NOMO-1 (cell line): ENCODE measurements around the gene ANKRD13A.
A peak's percentile ranks its signal among the peaks of the same experiment; 100 is the strongest.
"Not testable (repeated sequence)": the region's sequence is repeated elsewhere in the genome, so short reads cannot be mapped to it uniquely, and the experiment has no call there.

Experiments
- DNase-seq, 2 experiments: peaks; one replicate each; lab custom pipeline; 2025; ENCODE audit not compliant: unreplicated experiment in 2 of 2; lab: John Stamatoyannopoulos, UW

The ANKRD13A gene

DNA sequence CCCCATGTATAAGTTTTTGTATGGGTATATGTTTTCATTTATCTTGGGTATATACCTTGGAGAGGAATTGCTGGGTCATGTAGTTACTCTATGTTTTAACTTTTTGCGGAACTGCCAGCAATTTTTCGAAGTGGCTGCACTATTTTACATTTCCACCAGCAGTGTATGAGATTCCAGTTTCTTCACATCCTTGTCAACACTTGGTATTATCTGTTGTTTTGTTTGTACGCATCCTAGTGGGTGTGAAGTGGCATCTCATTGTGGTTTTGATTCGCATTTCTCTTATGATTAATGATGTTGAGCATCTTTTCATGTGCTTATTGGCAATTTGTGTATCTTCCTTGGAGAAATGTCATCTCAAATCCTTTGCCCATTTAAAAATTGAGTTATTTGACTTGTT is 6.9 kb downstream of the ANKRD13A start:
- no peak for DNase-seq

- peak; percentile 35 to 94 for DNase-seq
Observed at GRCh38 chr12:110007881-110008280, 8.7 kb downstream of the ANKRD13A start.

DNA sequence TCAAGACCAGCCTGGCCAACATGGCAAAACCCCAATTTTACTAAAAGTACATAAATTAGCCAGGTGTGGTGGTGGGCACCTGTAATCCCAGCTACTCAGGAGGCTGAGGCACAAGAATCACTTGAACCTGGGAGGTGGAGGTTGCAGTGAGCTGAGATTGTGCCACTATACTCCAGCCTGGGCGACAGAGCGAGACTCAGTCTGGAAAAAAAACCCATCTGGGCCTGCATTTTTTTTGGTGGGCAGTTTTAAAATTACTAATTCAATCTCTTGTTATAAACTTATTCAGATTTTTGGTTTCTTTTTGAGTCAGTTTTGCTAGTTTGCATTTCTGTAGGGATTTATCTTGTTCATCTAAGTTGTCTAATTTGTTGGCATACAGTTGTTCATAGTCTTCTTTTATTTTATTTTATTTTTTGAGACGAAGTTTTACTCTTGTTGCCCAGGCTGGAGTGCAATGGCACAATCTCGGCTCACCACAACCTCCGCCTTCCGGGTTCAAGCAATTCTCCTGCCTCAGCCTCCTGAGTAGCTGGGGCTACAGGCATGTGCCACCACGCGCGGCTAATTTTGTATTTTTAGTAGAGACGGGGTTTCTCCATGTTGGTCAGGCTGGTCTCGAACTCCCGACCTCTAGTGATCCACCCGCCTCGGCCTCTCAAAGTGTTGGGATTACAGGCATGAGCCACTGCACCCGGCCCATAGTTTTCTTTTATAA is 9.6 kb downstream of the ANKRD13A start:
- DNase-seq = not testable (repeated sequence)

GRCh38 chr12:110010853-110011723 is 11.9 kb downstream of the ANKRD13A start:
- peak in 1 of 2 experiments; percentile 36 for DNase-seq

GRCh38 chr12:110012137-110012536 is 12.9 kb downstream of the ANKRD13A start:
- peak; percentile 21 to 35 for DNase-seq

- peak in 1 of 2 experiments; percentile 26 for DNase-seq
Observed at GRCh38 chr12:110012659-110013058, 13.4 kb downstream of the ANKRD13A start.

DNA sequence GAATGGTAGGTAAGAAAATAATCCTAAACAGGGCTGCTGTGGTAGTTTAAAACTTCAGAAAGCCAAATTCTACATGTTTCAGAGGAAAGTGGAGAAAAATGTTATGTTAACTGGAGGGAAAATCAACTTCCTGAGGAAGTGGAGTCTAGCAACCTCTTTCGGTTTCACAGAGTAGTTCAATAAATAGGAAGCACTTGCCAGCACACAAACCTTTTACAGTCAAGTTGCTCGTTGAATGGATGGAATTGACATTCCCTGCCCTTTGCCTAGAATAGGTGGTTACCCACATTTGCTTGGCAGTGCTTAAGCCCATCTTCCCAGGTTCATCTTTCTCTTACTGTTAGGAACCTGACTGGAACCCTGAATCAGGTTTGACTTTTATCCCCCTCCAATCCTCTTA is 15.9 kb downstream of the ANKRD13A start:
- DNase-seq = peak; percentile 54 to 88

DNA sequence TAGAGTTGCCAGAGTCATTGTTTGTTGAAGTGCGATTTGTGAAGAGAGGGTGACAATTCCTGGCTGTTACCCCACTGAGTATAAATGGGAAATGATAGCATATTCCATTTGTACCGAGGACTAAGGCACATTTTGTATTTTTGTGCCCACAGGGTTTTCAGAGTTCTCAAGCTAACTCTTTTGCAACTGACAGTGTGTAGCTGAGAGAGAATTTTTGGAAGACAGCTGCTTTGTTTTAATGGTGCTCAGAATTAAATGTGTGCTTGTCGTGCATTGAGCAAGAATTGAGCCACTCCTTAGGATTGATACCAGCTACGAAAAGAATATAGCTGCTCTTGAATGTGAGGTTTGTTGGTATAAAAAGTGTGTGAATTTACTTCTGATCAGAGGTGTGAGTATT is 21.7 kb downstream of the ANKRD13A start:
- DNase-seq = no peak

DNA sequence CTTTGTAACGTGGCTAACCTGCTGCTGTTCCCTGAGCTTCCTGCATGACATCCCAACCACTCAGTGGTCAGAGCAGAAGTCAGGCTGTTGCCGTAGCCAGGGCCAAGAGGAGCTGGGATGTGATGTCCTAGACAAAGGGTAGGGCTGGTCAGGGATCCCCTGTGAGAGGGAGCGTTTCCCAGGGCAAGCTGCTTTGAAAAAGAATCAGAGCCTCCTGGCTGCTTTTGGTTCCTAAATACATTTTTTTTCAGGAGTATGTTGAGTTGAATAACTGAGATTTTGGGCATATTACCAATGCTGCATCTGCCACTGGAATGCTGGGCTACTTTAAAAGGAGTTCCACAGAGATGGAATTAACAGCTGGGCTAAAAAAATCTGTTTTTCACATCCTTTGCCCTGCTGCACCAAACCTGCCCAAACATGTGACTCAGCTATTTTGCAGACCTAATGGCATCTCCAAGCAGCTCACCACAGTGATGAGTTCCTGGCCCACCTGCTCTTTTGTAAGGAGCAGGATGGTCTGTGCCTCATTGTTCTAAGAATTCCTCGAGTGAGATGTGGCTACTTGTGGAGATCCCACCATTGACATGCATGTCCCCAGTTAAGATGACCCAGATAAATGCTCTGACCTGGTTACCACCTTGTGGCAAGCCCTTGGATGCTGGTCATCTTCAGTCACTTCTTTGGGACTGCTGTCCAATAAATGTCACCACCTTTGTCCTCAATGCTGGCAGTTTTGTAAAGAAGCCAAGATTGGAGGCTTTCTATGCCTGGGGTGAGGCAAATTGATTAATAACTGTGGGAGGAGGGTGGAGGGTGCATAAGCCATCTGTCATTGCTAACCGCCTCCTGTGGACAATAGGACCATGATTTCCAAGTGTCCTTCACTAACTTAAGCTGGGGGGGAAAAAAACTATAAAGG is 24.1 kb downstream of the ANKRD13A start:
- no peak for DNase-seq

DNA sequence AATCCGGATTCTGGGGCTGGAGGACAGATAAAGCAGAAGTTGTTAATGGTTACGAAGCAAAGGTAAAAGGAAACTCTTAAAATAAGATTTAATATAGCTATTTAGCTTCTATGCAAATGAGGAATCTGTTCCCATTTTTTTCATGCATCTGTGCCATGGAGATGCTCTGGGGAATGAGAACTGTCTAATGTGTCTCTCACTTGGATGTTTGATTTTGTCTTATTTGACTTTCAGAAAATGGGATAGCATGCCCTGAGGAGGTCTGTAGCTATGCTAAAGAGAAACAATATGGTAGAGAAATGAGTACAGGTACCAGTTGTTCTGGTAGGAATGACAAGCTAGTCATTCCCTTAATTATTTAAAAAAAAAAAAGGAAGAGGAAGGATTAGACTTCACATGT is 24.8 kb downstream of the ANKRD13A start:
- DNase-seq = peak in 1 of 2 experiments; percentile 27

- DNase-seq = no peak
Observed at GRCh38 chr12:110028323-110028722, 29.1 kb downstream of the ANKRD13A start.

DNA sequence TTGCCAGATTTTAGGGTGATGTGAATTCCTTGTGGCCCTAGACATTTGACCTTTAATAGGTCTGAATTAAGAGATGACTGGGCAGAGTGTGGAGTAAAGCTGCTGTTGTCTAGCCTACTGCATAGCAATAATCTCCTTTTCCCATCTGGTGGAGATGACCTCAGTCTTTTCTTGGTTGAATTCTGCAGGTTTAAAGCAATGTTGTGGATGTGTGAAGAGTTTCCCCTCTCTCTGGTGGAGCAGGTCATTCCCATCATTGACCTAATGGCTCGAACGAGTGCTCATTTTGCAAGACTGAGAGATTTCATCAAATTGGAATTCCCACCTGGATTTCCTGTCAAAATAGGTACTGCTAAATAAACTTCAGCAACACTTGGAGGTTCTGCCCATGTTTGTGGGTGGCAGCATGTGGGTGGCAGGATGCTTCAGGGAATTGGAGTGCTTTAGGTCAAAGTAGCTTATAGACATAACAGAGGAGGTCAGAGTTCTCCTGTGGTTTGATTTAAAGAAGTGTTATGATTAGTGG is 30.1 kb downstream of the ANKRD13A start:
- DNase-seq = no peak

- no peak for DNase-seq
Observed at GRCh38 chr12:110033888-110034287, 34.7 kb downstream of the ANKRD13A start.

DNA sequence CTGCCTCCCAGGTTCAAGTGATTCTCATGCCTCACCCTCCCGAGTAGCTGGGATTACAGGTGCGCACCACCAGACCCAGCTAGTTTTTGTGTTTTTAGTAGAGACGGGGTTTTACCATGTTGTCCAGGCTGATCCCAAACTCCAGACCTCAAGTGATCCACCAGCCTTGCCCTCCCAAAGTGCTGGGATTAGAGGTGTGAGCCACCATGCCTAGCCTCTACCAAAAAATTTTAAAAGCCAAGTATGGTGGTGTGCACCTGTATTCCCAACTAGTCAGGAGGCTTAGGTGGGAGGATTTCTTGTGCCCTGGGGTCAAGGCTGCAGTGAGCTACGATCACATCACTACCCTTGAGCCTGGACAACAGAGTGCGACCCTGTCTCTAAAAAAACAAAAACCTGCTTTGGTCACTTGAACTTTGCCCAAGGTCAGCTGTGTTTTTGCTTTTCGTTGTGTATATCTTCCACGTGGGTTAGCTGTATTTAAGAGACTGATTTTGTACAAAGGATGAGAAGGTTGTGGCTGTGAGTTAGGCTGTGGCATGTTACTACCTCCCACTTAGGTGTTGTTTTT is 36.4 kb downstream of the ANKRD13A start:
- no peak for DNase-seq

GRCh38 chr12:110037315-110037714 is 38.1 kb downstream of the ANKRD13A start:
- DNase-seq = no peak

GRCh38 chr12:110038741-110039084 is 39.5 kb downstream of the ANKRD13A start:
- DNase-seq = no peak

DNA sequence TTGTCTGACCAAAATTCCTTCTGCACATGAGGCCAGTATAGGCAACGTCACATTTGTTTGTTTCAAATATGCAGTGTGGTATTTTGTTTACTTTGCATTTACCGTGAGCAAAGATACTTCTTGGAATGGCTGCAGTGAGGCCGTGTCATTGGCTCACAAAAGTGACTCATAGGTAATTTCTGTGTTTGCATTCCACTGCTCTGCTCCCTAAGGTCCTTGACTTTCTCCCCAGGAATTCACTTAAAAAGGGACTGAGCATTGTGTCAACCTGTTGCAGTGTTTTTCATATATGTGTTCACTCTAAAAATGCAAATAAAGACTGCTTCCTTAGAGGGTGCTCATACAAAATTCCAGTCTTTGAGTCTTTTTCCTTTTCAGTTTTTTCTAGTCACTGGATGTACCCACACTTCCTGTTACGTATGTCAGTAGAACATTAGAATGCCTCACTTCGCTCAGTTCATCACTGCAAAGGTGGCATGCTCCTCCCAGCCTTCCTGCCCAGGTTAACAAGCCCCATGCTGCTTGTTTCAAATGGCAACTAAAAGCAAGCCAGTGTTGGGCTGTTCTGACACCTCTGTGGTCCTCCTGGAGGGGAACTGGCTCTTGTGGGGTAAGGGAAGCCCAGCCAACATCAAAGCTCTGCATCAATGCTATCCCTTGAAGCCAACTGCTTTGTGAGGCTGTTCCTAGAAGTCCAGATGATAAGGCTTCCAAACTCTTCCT is 40.0 kb downstream of the ANKRD13A start:
- peak in 1 of 2 experiments; percentile 5 for DNase-seq

DNA sequence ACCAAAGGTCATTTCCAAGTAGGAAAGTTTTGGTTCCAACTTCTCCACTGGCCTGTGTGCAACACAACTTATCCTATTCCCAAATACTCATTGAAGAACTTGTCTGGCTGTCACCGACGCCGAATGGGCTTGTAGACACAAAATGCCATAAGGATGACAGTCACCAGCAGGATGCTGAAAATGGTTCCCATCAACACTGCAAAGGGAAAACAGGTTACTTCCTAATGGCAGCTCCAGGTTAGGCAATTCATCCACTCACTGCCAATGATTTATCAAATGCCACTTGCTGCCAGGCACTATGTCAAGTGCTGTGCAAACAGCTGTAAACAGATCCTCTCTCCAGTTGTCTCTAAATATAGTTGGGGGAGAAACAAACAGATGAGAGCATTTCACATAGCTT is 43.0 kb downstream of the ANKRD13A start:
- DNase-seq = no peak

DNA sequence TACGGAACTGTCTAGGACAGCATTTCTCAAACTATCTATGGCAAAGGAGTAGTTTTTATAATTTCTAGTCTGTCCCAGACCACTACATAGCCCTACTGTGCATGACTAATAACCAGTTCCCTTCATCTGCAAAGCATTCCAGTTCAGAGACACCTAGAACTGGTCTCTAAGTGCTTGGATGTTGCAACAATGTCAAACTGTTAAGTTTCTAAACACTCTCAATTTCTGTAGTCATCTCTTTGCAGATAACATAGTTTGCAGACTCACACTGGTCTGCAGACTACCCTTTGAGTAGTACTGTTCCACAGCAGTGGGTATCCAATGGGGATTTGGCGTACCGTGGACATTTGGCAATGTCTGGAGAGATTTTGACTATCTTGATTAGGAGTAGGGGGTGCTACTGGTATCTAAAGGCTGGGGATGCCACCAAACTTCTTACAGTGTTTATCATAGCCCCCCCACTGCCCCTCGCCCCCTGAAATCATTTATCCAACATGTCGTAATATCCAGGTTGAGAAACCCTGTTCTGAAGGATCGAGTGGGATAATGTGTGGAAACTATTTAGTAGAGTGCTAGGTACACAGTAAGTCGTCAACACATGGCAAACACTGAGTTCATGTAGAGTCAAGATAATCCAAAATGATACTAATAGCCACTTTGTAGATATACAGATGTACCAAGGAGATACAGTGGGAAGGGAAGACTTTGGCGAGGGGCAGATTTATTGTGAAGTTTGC is 47.4 kb downstream of the ANKRD13A start:
- peak in 1 of 2 experiments; percentile 76 for DNase-seq
